Stimulated activated effector memory CD8-positive, alpha-beta T cell treated with anti-CD3 and anti-CD28 coated beads, Interleukin-12 subunit alpha, Interleukin-12 subunit beta, amount 100 ng/mL, for 72 hours (primary cell): ENCODE results near the gene LRP1.
"Not testable (repeated sequence)": the region's sequence is repeated elsewhere in the genome, so short reads cannot be mapped to it uniquely, and the experiment has no call there.

Experiments
- ATAC-seq: fragments of 150-1000 bp; cut with Tn5 transposase; 2 replicates; pipeline ENCODE4 v1.10.0; 2021
- DNase-seq, 2 donors: peaks; one replicate each; pipeline ENCODE4 v3.0.0; 2021 to 2022; ENCODE audit warnings: low spot score in 2 of 2
- H3K27ac Mint-ChIP-seq: one replicate; pipeline ENCODE4 v1.8.0; 2022; ENCODE audit warnings: mild to moderate bottlenecking, mixed read lengths
- H3K36me3 Mint-ChIP-seq: one replicate; pipeline ENCODE4 v1.8.0; 2022; ENCODE audit warnings: mild to moderate bottlenecking, mixed read lengths
- H3K4me1 Mint-ChIP-seq: one replicate; pipeline ENCODE4 v1.8.0; 2022; ENCODE audit warnings: mixed read lengths
- H3K4me3 Mint-ChIP-seq: one replicate; pipeline ENCODE4 v1.8.0; 2022; ENCODE audit warnings: mild to moderate bottlenecking, mixed read lengths
- H3K9me3 Mint-ChIP-seq: one replicate; pipeline ENCODE4 v1.8.0; 2022; ENCODE audit warnings: mixed read lengths

The LRP1 gene

GRCh38 chr12:57119294-57120085 is 8.8 kb upstream of the LRP1 start:
- Mint-ChIP-seq H3K36me3 (no peaks in the 10 kb centered on the region), H3K9me3 (peaks cover 7% of the 10 kb centered on the region), H3K4me1 (peaks cover 22% of the 10 kb centered on the region), H3K27ac (peak overlapping the region; percentile 10), H3K4me3 (no peak overlapping the region)
- DNase-seq (no peak), ATAC-seq (peak; percentile 49)

GRCh38 chr12:57120718-57121117 is 7.6 kb upstream of the LRP1 start:
- not testable (repeated sequence) for H3K9me3 Mint-ChIP-seq, H3K27ac Mint-ChIP-seq, ATAC-seq, H3K4me3 Mint-ChIP-seq, H3K36me3 Mint-ChIP-seq, DNase-seq
- H3K4me1 Mint-ChIP-seq: peaks cover 25% of the 10 kb centered on the region

GRCh38 chr12:57123813-57124212 is 4.5 kb upstream of the LRP1 start:
- no peak for DNase-seq
- Mint-ChIP-seq H3K4me1 (peaks cover 16% of the 10 kb centered on the region), H3K36me3 (no peaks in the 10 kb centered on the region), H3K9me3 (peaks cover 7% of the 10 kb centered on the region), H3K4me3 (no peak overlapping the region), H3K27ac (no peak overlapping the region)
- ATAC-seq: no peak

- ATAC-seq (peak; percentile 68), DNase-seq (peak; percentile 67 to 89)
- Mint-ChIP-seq H3K9me3 (peaks cover 7% of the 10 kb centered on the region), H3K27ac (no peak overlapping the region), H3K4me3 (no peak overlapping the region), H3K4me1 (peaks cover 10% of the 10 kb centered on the region), H3K36me3 (no peaks in the 10 kb centered on the region)
Observed at GRCh38 chr12:57124261-57124877, 3.9 kb upstream of the LRP1 start.

GRCh38 chr12:57126061-57126460 is 2.2 kb upstream of the LRP1 start:
- Mint-ChIP-seq H3K27ac (no peak overlapping the region), H3K4me1 (peaks cover 13% of the 10 kb centered on the region), H3K4me3 (peak overlapping the region; percentile 82), H3K9me3 (peaks cover 7% of the 10 kb centered on the region), H3K36me3 (no peaks in the 10 kb centered on the region)
- ATAC-seq: no peak
- no peak for DNase-seq

- Mint-ChIP-seq H3K4me3 (peak overlapping the region; percentile 82), H3K36me3 (no peaks in the 10 kb centered on the region), H3K27ac (no peak overlapping the region), H3K9me3 (peaks cover 7% of the 10 kb centered on the region), H3K4me1 (peaks cover 16% of the 10 kb centered on the region)
- ATAC-seq: no peak
- no peak for DNase-seq
Observed at GRCh38 chr12:57126561-57126960, 1.7 kb upstream of the LRP1 start.

GRCh38 chr12:57127101-57127725 is 1.1 kb upstream of the LRP1 start:
- peak; percentile 52 for ATAC-seq
- Mint-ChIP-seq H3K4me1 (peaks cover 16% of the 10 kb centered on the region), H3K36me3 (no peaks in the 10 kb centered on the region), H3K9me3 (peaks cover 7% of the 10 kb centered on the region), H3K4me3 (peak overlapping the region; percentile 82), H3K27ac (peak overlapping the region; percentile 76)
- peak; percentile 25 to 66 for DNase-seq

- peak overlapping the region; percentile 76 for H3K27ac Mint-ChIP-seq
- peaks cover 16% of the 10 kb centered on the region for H3K4me1 Mint-ChIP-seq
- H3K9me3 Mint-ChIP-seq: peaks cover 6% of the 10 kb centered on the region
- H3K36me3 Mint-ChIP-seq: no peaks in the 10 kb centered on the region
- no peak for ATAC-seq
- no peak for DNase-seq
- H3K4me3 Mint-ChIP-seq: peak overlapping the region; percentile 82
Observed at GRCh38 chr12:57128519-57129247, 400 bp downstream of the LRP1 start.

GRCh38 chr12:57129321-57129842 is 1.1 kb downstream of the LRP1 start:
- DNase-seq (no peak), ATAC-seq (no peak)
- peak overlapping the region; percentile 82 for H3K4me3 Mint-ChIP-seq
- no peak overlapping the region for H3K27ac Mint-ChIP-seq
- H3K36me3 Mint-ChIP-seq: no peaks in the 10 kb centered on the region
- H3K9me3 Mint-ChIP-seq: no peaks in the 10 kb centered on the region
- peaks cover 11% of the 10 kb centered on the region for H3K4me1 Mint-ChIP-seq

GRCh38 chr12:57129889-57130288 is 1.6 kb downstream of the LRP1 start:
- Mint-ChIP-seq H3K4me3 (peak overlapping the region; percentile 82), H3K36me3 (no peaks in the 10 kb centered on the region), H3K4me1 (peaks cover 7% of the 10 kb centered on the region), H3K9me3 (no peaks in the 10 kb centered on the region), H3K27ac (no peak overlapping the region)
- DNase-seq (no peak), ATAC-seq (no peak)

- no peak for DNase-seq
- ATAC-seq: no peak
- Mint-ChIP-seq H3K4me3 (no peak overlapping the region), H3K4me1 (peaks cover 7% of the 10 kb centered on the region), H3K36me3 (no peaks in the 10 kb centered on the region), H3K9me3 (no peaks in the 10 kb centered on the region), H3K27ac (no peak overlapping the region)
Observed at GRCh38 chr12:57130941-57131340, 2.7 kb downstream of the LRP1 start.

- Mint-ChIP-seq H3K27ac (peak overlapping the region; percentile 12), H3K36me3 (no peaks in the 10 kb centered on the region), H3K9me3 (no peaks in the 10 kb centered on the region), H3K4me1 (peaks cover 7% of the 10 kb centered on the region), H3K4me3 (no peak overlapping the region)
- DNase-seq (no peak), ATAC-seq (no peak)
Observed at GRCh38 chr12:57131896-57132744, 3.8 kb downstream of the LRP1 start.

GRCh38 chr12:57133013-57133569 is 4.8 kb downstream of the LRP1 start:
- no peak for DNase-seq
- H3K4me1 Mint-ChIP-seq: peaks cover 7% of the 10 kb centered on the region

GRCh38 chr12:57133916-57134315 is 5.6 kb downstream of the LRP1 start:
- peak overlapping the region; percentile 33 for H3K27ac Mint-ChIP-seq
- peaks cover 7% of the 10 kb centered on the region for H3K4me1 Mint-ChIP-seq
- H3K9me3 Mint-ChIP-seq: no peaks in the 10 kb centered on the region
- ATAC-seq (no peak), DNase-seq (no peak)
- no peak overlapping the region for H3K4me3 Mint-ChIP-seq
- no peaks in the 10 kb centered on the region for H3K36me3 Mint-ChIP-seq

More at GRCh38 chr12:57133013-57133569, 4.8 kb downstream of the LRP1 start:
- Mint-ChIP-seq H3K9me3 (no peaks in the 10 kb centered on the region), H3K4me3 (no peak overlapping the region), H3K27ac (peak overlapping the region; percentile 33), H3K36me3 (no peaks in the 10 kb centered on the region)
- no peak for ATAC-seq
